ENCODE measurements around the gene PPP3CA.

GRCh38 chr4:101264512-101264911 is 82.8 kb downstream of the PPP3CA start:
- no peak for TF ChIP-seq EZH2phosphoT487 (IDR thresholded peaks at IDR 0.05; ENCODE audit: insufficient read depth, low read depth)
- no peak for TF ChIP-seq EZH2 (IDR thresholded peaks at IDR 0.05; ENCODE audit: insufficient read depth, poor library complexity, severe bottlenecking)
